IPS-15b (cell line): ENCODE data around the gene BRINP2.

Experiments
- H3K27me3 ChIP-seq: one replicate; pipeline ENCODE4 v1.6.1; 2013; ENCODE audit warnings: low read length; ENCODE audit not compliant: control insufficient read depth, insufficient read depth
- H3K36me3 ChIP-seq: one replicate; pipeline ENCODE4 v1.6.1; 2013; ENCODE audit warnings: low read length; ENCODE audit not compliant: control insufficient read depth, insufficient read depth
- H3K4me1 ChIP-seq: one replicate; pipeline ENCODE4 v1.6.1; 2013; ENCODE audit warnings: mild to moderate bottlenecking, low read length; ENCODE audit not compliant: control insufficient read depth, insufficient read depth
- H3K4me3 ChIP-seq: one replicate; pipeline ENCODE4 v1.5.1; 2013; ENCODE audit warnings: low read depth, low read length
- H3K9ac ChIP-seq: one replicate; pipeline ENCODE4 v1.6.1; 2013; ENCODE audit warnings: low read depth, mild to moderate bottlenecking, low read length
- H3K9me3 ChIP-seq: one replicate; pipeline ENCODE4 v1.6.1; 2013; ENCODE audit warnings: mild to moderate bottlenecking, low read length; ENCODE audit not compliant: control insufficient read depth, insufficient read depth

The BRINP2 gene

GRCh38 chr1:177172272-177172671 lies 1.5 kb downstream of the BRINP2 start:
- no peak overlapping the region for H3K9ac ChIP-seq

GRCh38 chr1:177172866-177173265 lies 2.1 kb downstream of the BRINP2 start:
- no peak overlapping the region for H3K9ac ChIP-seq
- no peak overlapping the region for H3K4me3 ChIP-seq
- H3K9me3 ChIP-seq, result no peaks in the 10 kb centered on the region
- no peaks in the 10 kb centered on the region for H3K36me3 ChIP-seq
- no peaks in the 10 kb centered on the region for H3K4me1 ChIP-seq
- H3K27me3 ChIP-seq, result peaks cover 91% of the 10 kb centered on the region

More at GRCh38 chr1:177172272-177172671, 1.5 kb downstream of the BRINP2 start:
- peaks cover 91% of the 10 kb centered on the region for H3K27me3 ChIP-seq
- H3K4me1 ChIP-seq, result no peaks in the 10 kb centered on the region
- H3K4me3 ChIP-seq, result peak overlapping the region; percentile 1
- no peaks in the 10 kb centered on the region for H3K36me3 ChIP-seq
- H3K9me3 ChIP-seq, result no peaks in the 10 kb centered on the region

- Histone ChIP-seq H3K27me3 (peaks cover 91% of the 10 kb centered on the region), H3K9me3 (no peaks in the 10 kb centered on the region), H3K9ac (no peak overlapping the region), H3K4me1 (no peaks in the 10 kb centered on the region), H3K4me3 (no peak overlapping the region), H3K36me3 (no peaks in the 10 kb centered on the region)
Measured at GRCh38 chr1:177173976-177174375, 3.2 kb downstream of the BRINP2 start.

- peaks cover 91% of the 10 kb centered on the region for H3K27me3 ChIP-seq
- no peak overlapping the region for H3K9ac ChIP-seq
- H3K4me1 ChIP-seq, result no peaks in the 10 kb centered on the region
- H3K4me3 ChIP-seq, result no peak overlapping the region
- H3K9me3 ChIP-seq, result no peaks in the 10 kb centered on the region
- H3K36me3 ChIP-seq, result no peaks in the 10 kb centered on the region
Measured at GRCh38 chr1:177174921-177175634, 4.3 kb downstream of the BRINP2 start.

GRCh38 chr1:177181280-177181630 lies 10.5 kb downstream of the BRINP2 start:
- H3K27me3 ChIP-seq, result peaks cover 48% of the 10 kb centered on the region
- H3K9ac ChIP-seq, result no peak overlapping the region
- no peaks in the 10 kb centered on the region for H3K9me3 ChIP-seq
- peaks cover 4% of the 10 kb centered on the region for H3K4me1 ChIP-seq
- H3K36me3 ChIP-seq, result no peaks in the 10 kb centered on the region
- peak overlapping the region; percentile 66 for H3K4me3 ChIP-seq

- H3K4me1 ChIP-seq, result peaks cover 4% of the 10 kb centered on the region
- H3K36me3 ChIP-seq, result no peaks in the 10 kb centered on the region
- H3K4me3 ChIP-seq, result peak overlapping the region; percentile 66
- H3K27me3 ChIP-seq, result peaks cover 45% of the 10 kb centered on the region
- no peaks in the 10 kb centered on the region for H3K9me3 ChIP-seq
- H3K9ac ChIP-seq, result no peak overlapping the region
Measured at GRCh38 chr1:177181631-177182291, 11.0 kb downstream of the BRINP2 start.

GRCh38 chr1:177183836-177184235 lies 13.1 kb downstream of the BRINP2 start:
- Histone ChIP-seq H3K9ac (no peak overlapping the region), H3K27me3 (peaks cover 27% of the 10 kb centered on the region), H3K9me3 (no peaks in the 10 kb centered on the region), H3K4me1 (peaks cover 4% of the 10 kb centered on the region), H3K4me3 (no peak overlapping the region), H3K36me3 (no peaks in the 10 kb centered on the region)

GRCh38 chr1:177185209-177185608 lies 14.5 kb downstream of the BRINP2 start:
- peaks cover 4% of the 10 kb centered on the region for H3K4me1 ChIP-seq
- H3K27me3 ChIP-seq, result peaks cover 13% of the 10 kb centered on the region
- no peak overlapping the region for H3K9ac ChIP-seq
- H3K36me3 ChIP-seq, result no peaks in the 10 kb centered on the region
- no peaks in the 10 kb centered on the region for H3K9me3 ChIP-seq
- H3K4me3 ChIP-seq, result no peak overlapping the region

GRCh38 chr1:177186639-177187038 lies 15.9 kb downstream of the BRINP2 start:
- Histone ChIP-seq H3K9ac (no peak overlapping the region), H3K36me3 (no peaks in the 10 kb centered on the region), H3K9me3 (no peaks in the 10 kb centered on the region), H3K4me1 (peaks cover 4% of the 10 kb centered on the region), H3K27me3 (peaks cover 3% of the 10 kb centered on the region), H3K4me3 (no peak overlapping the region)

- Histone ChIP-seq H3K9ac (no peak overlapping the region), H3K27me3 (peaks cover 3% of the 10 kb centered on the region), H3K36me3 (no peaks in the 10 kb centered on the region), H3K4me1 (no peaks in the 10 kb centered on the region), H3K4me3 (no peak overlapping the region), H3K9me3 (no peaks in the 10 kb centered on the region)
Measured at GRCh38 chr1:177190308-177190970, 19.7 kb downstream of the BRINP2 start.

GRCh38 chr1:177198243-177198642 lies 27.5 kb downstream of the BRINP2 start:
- no peaks in the 10 kb centered on the region for H3K4me1 ChIP-seq
- H3K4me3 ChIP-seq, result no peak overlapping the region
- no peaks in the 10 kb centered on the region for H3K36me3 ChIP-seq
- H3K9me3 ChIP-seq, result no peaks in the 10 kb centered on the region
- no peak overlapping the region for H3K9ac ChIP-seq
- H3K27me3 ChIP-seq, result no peaks in the 10 kb centered on the region

GRCh38 chr1:177200290-177200689 lies 29.5 kb downstream of the BRINP2 start:
- H3K36me3 ChIP-seq, result no peaks in the 10 kb centered on the region
- H3K9me3 ChIP-seq, result no peaks in the 10 kb centered on the region
- H3K9ac ChIP-seq, result no peak overlapping the region
- no peak overlapping the region for H3K4me3 ChIP-seq
- no peaks in the 10 kb centered on the region for H3K4me1 ChIP-seq
- no peaks in the 10 kb centered on the region for H3K27me3 ChIP-seq
